Neuronal stem cell (in vitro differentiated cells): ENCODE measurements around the gene GXYLT1.

Experiments used
- DNase-seq: peaks from one replicate; pipeline ENCODE4 v3.0.0-alpha.2; 2013; ENCODE audit warnings: low spot score
- H2AFZ ChIP-seq: one replicate; pipeline ENCODE4 v1.6.1; 2013; ENCODE audit warnings: mild to moderate bottlenecking, low read length, inconsistent platforms
- H2AK5ac ChIP-seq: 2 replicates; pipeline ENCODE4 v1.6.1; 2013; ENCODE audit warnings: low read depth, mild to moderate bottlenecking, inconsistent platforms, low read length, moderate library complexity, mixed read lengths
- H2BK120ac ChIP-seq: 2 replicates; pipeline ENCODE4 v1.6.1; 2013; ENCODE audit warnings: low read depth, mild to moderate bottlenecking, inconsistent platforms, low read length, moderate library complexity, mixed read lengths
- H2BK12ac ChIP-seq: one replicate; pipeline ENCODE4 v1.6.1; 2013; ENCODE audit warnings: low read length, inconsistent platforms
- H2BK15ac ChIP-seq: 2 replicates; pipeline ENCODE4 v1.6.1; 2013; ENCODE audit warnings: mild to moderate bottlenecking, low read length, inconsistent platforms, mixed read lengths
- H2BK5ac ChIP-seq: one replicate; pipeline ENCODE4 v1.6.1; 2013; ENCODE audit warnings: inconsistent platforms, mild to moderate bottlenecking, low read length, moderate library complexity
- H3K14ac ChIP-seq: one replicate; pipeline ENCODE4 v1.6.1; 2013; ENCODE audit warnings: low read length, inconsistent platforms
- H3K18ac ChIP-seq: 2 replicates; pipeline ENCODE4 v1.6.1; 2013; ENCODE audit warnings: low read length, inconsistent platforms
- H3K23ac ChIP-seq: 2 replicates; pipeline ENCODE4 v1.6.1; 2013; ENCODE audit warnings: low read depth, mild to moderate bottlenecking, mixed read lengths, low read length, inconsistent platforms; ENCODE audit not compliant: poor library complexity
- H3K27ac ChIP-seq: replicated peaks from 3 replicates; pipeline ENCODE4 v1.5.1; 2013; ENCODE audit warnings: low read length, inconsistent platforms
- H3K27me3 ChIP-seq, 3 experiments: 2 replicates each; pipeline ENCODE4 v1.6.1; 2013; ENCODE audit warnings: low read length in 3 of 3, mild to moderate bottlenecking in 2 of 3, inconsistent platforms in 1 of 3, low read depth in 1 of 3, mixed read lengths in 1 of 3, moderate library complexity in 1 of 3; ENCODE audit not compliant: control insufficient read depth in 3 of 3, insufficient read depth in 3 of 3
- H3K36me3 ChIP-seq, 2 donors: replicated peaks in 1 of 2; 2 replicates each; pipeline ENCODE4 v1.6.1; 2013; ENCODE audit warnings: low read length in 2 of 2; ENCODE audit not compliant: control insufficient read depth in 2 of 2, insufficient read depth in 2 of 2
- H3K4ac ChIP-seq: 2 replicates; pipeline ENCODE4 v1.6.1; 2013; ENCODE audit warnings: inconsistent platforms, mild to moderate bottlenecking, low read length, moderate library complexity
- H3K4me1 ChIP-seq, 2 donors: 1 replicate in 1 of 2; 2 replicates in 1 of 2; pipeline ENCODE4 v1.6.1; 2013; ENCODE audit warnings: low read length in 2 of 2, low read depth in 1 of 2; ENCODE audit not compliant: control insufficient read depth in 2 of 2, insufficient read depth in 1 of 2
- H3K4me2 ChIP-seq: one replicate; pipeline ENCODE4 v1.6.1; 2013; ENCODE audit warnings: mild to moderate bottlenecking, low read length, inconsistent platforms; ENCODE audit not compliant: insufficient read depth, poor library complexity, severe bottlenecking
- H3K4me3 ChIP-seq, 2 donors: 2 replicates each; pipeline ENCODE4 v1.5.1; 2013; ENCODE audit warnings: low read length in 2 of 2, mild to moderate bottlenecking in 2 of 2, inconsistent platforms in 1 of 2, moderate library complexity in 1 of 2
- H3K79me1 ChIP-seq: one replicate; pipeline ENCODE4 v1.6.1; 2013; ENCODE audit warnings: low read depth, mild to moderate bottlenecking, inconsistent platforms, low read length, moderate library complexity
- H3K9ac ChIP-seq: one replicate; pipeline ENCODE4 v1.6.1; 2013; ENCODE audit warnings: mild to moderate bottlenecking, low read depth, low read length, inconsistent platforms; ENCODE audit not compliant: poor library complexity
- H3K9me3 ChIP-seq, 2 donors: replicated peaks in 1 of 2; 2 replicates each; pipeline versions ENCODE3 to v1.6.1; 2013; ENCODE audit warnings: low read length in 2 of 2, mild to moderate bottlenecking in 2 of 2, inconsistent platforms in 1 of 2, low read depth in 1 of 2, mixed read lengths in 1 of 2, moderate library complexity in 1 of 2; ENCODE audit not compliant: control insufficient read depth in 2 of 2, insufficient read depth in 1 of 2
- H4K8ac ChIP-seq: one replicate; pipeline ENCODE4 v1.6.1; 2013; ENCODE audit warnings: low read depth, mild to moderate bottlenecking, inconsistent platforms, low read length, moderate library complexity
- H4K91ac ChIP-seq: one replicate; pipeline ENCODE4 v1.6.1; 2013; ENCODE audit warnings: low read length, low read depth, mild to moderate bottlenecking, inconsistent platforms; ENCODE audit not compliant: poor library complexity
- WGBS, 2 donors: extraction: QIAGEN DNeasy Blood & Tissue Kit; methylation state at CpG; one replicate each; pipeline ENCODE4 v1.1.7; 2013; ENCODE audit warnings: missing lambda C conversion rate in 2 of 2, mixed read lengths in 1 of 2; ENCODE audit not compliant: insufficient read length in 2 of 2, insufficient replicate concordance in 1 of 2; ENCODE audit errors: extremely low coverage in 2 of 2; 5-methylcytosine and 5-hydroxymethylcytosine counted together

GXYLT1 gene

DNA sequence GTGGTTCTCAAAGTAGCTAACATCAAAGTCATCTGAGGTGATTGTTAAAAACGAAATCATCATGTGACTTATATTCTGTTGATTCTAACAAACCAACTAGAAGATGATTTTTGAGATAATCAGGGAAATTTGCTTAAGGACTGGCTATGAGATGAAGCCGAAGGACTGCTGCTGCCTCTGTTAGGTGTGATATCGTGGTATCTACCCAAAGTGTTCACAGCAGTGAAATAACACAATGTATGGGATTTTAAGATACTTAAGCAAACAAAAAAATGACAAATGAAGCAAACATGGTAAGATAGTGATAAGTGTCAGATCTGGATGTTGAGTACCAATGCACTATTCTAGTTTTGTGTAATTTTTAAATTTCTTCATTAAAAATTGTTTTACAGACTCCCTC, 59.1 kb downstream of the GXYLT1 start:
- no peak overlapping the region for H2BK12ac ChIP-seq
- H4K91ac ChIP-seq: no peak overlapping the region
- H3K14ac ChIP-seq: no peak overlapping the region
- H3K9me3 ChIP-seq: no peaks in the 10 kb centered on the region
- H3K4me1 ChIP-seq: no peaks in the 10 kb centered on the region
- no peak overlapping the region for H3K23ac ChIP-seq
- no peak overlapping the region for H3K4me3 ChIP-seq
- no peak overlapping the region for H2AFZ ChIP-seq
- H3K27me3 ChIP-seq: no peaks in the 10 kb centered on the region
- H3K4ac ChIP-seq: no peak overlapping the region
- H2AK5ac ChIP-seq: no peak overlapping the region
- no peak overlapping the region for H2BK15ac ChIP-seq
- H2BK120ac ChIP-seq: no peak overlapping the region
- no peak overlapping the region for H2BK5ac ChIP-seq
- no peak overlapping the region for H3K4me2 ChIP-seq
- DNase-seq: no peak
- H3K18ac ChIP-seq: no peak overlapping the region
- H3K9ac ChIP-seq: no peak overlapping the region
- no peaks in the 10 kb centered on the region for H3K79me1 ChIP-seq
- H3K27ac ChIP-seq: no peak overlapping the region
- peaks cover 2 to 58% of the 10 kb centered on the region in 2 donors for H3K36me3 ChIP-seq
- H4K8ac ChIP-seq: no peak overlapping the region
- WGBS, 2 donors: no CpG with 5 or more reads among the region's 3 CpGs

DNA sequence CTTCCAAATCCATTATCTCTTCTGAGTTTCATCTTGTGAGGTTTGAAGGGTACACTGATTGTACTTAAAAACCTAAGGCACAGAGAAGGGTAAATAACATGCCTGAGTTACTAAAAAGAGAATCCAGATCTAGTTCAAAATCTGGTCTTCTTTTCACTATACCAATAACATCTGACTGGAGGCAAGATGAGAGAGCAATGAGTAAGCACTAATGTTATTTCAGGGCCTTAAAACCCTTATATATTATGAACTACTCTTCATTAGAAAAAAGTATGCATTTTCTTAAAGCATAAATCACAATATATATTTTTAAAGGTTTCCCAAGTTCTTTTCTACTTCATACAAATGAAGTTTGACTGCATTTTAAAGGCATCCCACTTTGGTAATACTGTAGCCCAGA, 60.2 kb downstream of the GXYLT1 start:
- no peak overlapping the region for H2BK5ac ChIP-seq
- H3K4me3 ChIP-seq: no peak overlapping the region
- H3K27ac ChIP-seq: no peak overlapping the region
- peaks cover 2 to 49% of the 10 kb centered on the region in 2 donors for H3K36me3 ChIP-seq
- H3K18ac ChIP-seq: no peak overlapping the region
- H3K4me1 ChIP-seq: no peaks in the 10 kb centered on the region
- no peak overlapping the region for H2BK12ac ChIP-seq
- no peak overlapping the region for H2BK120ac ChIP-seq
- H3K4me2 ChIP-seq: no peak overlapping the region
- H3K4ac ChIP-seq: no peak overlapping the region
- H2AFZ ChIP-seq: no peak overlapping the region
- no peaks in the 10 kb centered on the region for H3K79me1 ChIP-seq
- no peak for DNase-seq
- H2BK15ac ChIP-seq: no peak overlapping the region
- no peak overlapping the region for H2AK5ac ChIP-seq
- no peak overlapping the region for H4K8ac ChIP-seq
- H3K9ac ChIP-seq: no peak overlapping the region
- no peaks in the 10 kb centered on the region for H3K27me3 ChIP-seq
- no peak overlapping the region for H4K91ac ChIP-seq
- H3K9me3 ChIP-seq: no peaks in the 10 kb centered on the region
- H3K23ac ChIP-seq: no peak overlapping the region
- no peak overlapping the region for H3K14ac ChIP-seq

DNA sequence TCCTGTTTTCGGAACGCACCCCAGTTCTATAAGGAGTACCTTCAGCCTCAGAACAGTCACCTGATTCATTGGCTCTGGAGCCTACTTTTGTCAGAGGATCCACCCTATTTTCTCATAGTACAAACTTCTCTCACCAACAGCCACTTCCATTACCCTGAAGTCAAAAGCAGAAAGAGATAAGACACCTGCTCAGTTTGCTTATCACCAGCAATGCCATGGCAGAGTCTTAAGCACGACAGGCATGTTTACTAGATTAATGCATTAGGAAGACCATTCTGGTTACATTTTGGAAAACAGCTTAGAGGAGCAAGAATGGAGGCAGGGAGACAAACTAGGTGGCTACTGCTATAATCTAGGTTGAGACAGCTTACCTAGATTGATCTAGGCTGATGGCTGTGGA, 67.7 kb downstream of the GXYLT1 start:
- H3K4ac ChIP-seq: no peak overlapping the region
- peaks cover 2 to 8% of the 10 kb centered on the region in 2 donors for H3K9me3 ChIP-seq
- H2BK12ac ChIP-seq: no peak overlapping the region
- no peak overlapping the region for H3K23ac ChIP-seq
- H2BK15ac ChIP-seq: no peak overlapping the region
- H3K27ac ChIP-seq: no peak overlapping the region
- peaks cover 0 to 1% of the 10 kb centered on the region in 2 donors for H3K36me3 ChIP-seq
- H3K9ac ChIP-seq: no peak overlapping the region
- H3K4me2 ChIP-seq: no peak overlapping the region
- no peaks in the 10 kb centered on the region for H3K4me1 ChIP-seq
- no CpG with 5 or more reads among the region's 3 CpGs for WGBS, 2 donors
- H3K14ac ChIP-seq: no peak overlapping the region
- no peak overlapping the region for H2AK5ac ChIP-seq
- H2BK5ac ChIP-seq: no peak overlapping the region
- H4K8ac ChIP-seq: no peak overlapping the region
- H3K18ac ChIP-seq: no peak overlapping the region
- no peak for DNase-seq
- no peak overlapping the region for H4K91ac ChIP-seq
- no peaks in the 10 kb centered on the region for H3K27me3 ChIP-seq
- H3K79me1 ChIP-seq: no peaks in the 10 kb centered on the region
- no peak overlapping the region for H2AFZ ChIP-seq
- H2BK120ac ChIP-seq: no peak overlapping the region
- no peak overlapping the region for H3K4me3 ChIP-seq

DNA sequence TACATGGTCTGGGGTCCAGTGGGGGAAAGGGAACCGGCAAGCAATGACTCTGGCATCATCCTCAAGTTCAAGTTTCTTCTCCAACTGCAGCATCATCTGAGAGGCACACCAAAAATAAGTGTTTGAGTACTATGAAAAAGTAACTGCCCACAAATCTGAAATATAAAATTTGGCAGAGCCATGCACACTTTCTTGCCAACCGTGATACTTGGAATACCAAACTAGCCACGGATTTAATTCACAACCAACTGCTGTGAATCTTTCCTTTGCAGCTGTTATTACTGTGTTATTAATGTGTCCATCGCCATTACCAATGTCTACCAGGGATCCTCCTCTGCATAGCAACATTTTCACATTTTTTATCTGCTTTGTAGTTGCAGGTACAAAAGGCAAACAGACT, 74.6 kb downstream of the GXYLT1 start:
- WGBS, 2 donors: no CpG with 5 or more reads among the region's 4 CpGs
- Histone ChIP-seq H3K79me1 (no peaks in the 10 kb centered on the region), H3K36me3 (peaks cover 0 to 1% of the 10 kb centered on the region in 2 donors), H4K91ac (no peak overlapping the region), H2BK5ac (no peak overlapping the region), H3K27ac (no peak overlapping the region), H2AFZ (no peak overlapping the region), H3K18ac (no peak overlapping the region), H3K4ac (no peak overlapping the region), H2BK12ac (no peak overlapping the region), H3K14ac (no peak overlapping the region), H3K4me1 (no peaks in the 10 kb centered on the region), H3K4me3 (no peak overlapping the region), H4K8ac (no peak overlapping the region), H3K27me3 (no peaks in the 10 kb centered on the region), H2AK5ac (no peak overlapping the region), H3K23ac (no peak overlapping the region), H2BK120ac (no peak overlapping the region), H2BK15ac (no peak overlapping the region), H3K4me2 (no peak overlapping the region), H3K9ac (no peak overlapping the region), H3K9me3 (peaks cover 4 to 8% of the 10 kb centered on the region in 2 donors)
- no peak for DNase-seq
